Bronchial epithelial cell (primary cell): ENCODE data around the gene GLRX2. TPM values are rescaled to one million over a fixed set of nuclear protein-coding genes. Genes with fewer than 3 reads are reported as not detected.

Experiments used
- DNase-seq: peaks from one replicate; pipeline ENCODE4 v3.0.0-alpha.2; 2010; ENCODE audit warnings: low read depth
- FAIRE-seq: peaks from 2 replicates; lab custom pipeline; 2011; peaks lifted over from hg19 to GRCh38; lab: Jason Lieb, UNC
- H3K27me3 ChIP-seq: 2 replicates; pipeline ENCODE4 v1.5.1; 2011; ENCODE audit warnings: low read length; ENCODE audit not compliant: control insufficient read depth, insufficient read depth
- H3K36me3 ChIP-seq: 2 replicates; pipeline ENCODE4 v1.5.1; 2011; ENCODE audit warnings: low read length; ENCODE audit not compliant: control insufficient read depth, insufficient read depth
- H3K4me3 ChIP-seq: 2 replicates; pipeline ENCODE4 v1.5.1; 2011; ENCODE audit warnings: mild to moderate bottlenecking, low read depth, low read length, control low read depth
- CTCF ChIP-seq: IDR thresholded peaks from 2 replicates; pipeline ENCODE4 v1.5.1; 2011; ENCODE audit warnings: mild to moderate bottlenecking, moderate library complexity, low read length, control low read depth, inconsistent platforms; ENCODE audit not compliant: insufficient read depth, severe bottlenecking
- total RNA-seq: library from RNA; depleted of rRNA; stranded (reverse); fragments of >200 nt; gene quantifications from 2 replicates; pipeline ENCODE4 v1.2.1, GENCODE V29; 2014

The GLRX2 gene
- total RNA-seq, 1 donor from 2014 or later = 5.0 TPM

- H3K4me3 ChIP-seq = peak overlapping the region; percentile 80
- FAIRE-seq = no peak
Observed at GRCh38 chr1:193060938-193061337, 44.3 kb downstream of the GLRX2 start.

DNA sequence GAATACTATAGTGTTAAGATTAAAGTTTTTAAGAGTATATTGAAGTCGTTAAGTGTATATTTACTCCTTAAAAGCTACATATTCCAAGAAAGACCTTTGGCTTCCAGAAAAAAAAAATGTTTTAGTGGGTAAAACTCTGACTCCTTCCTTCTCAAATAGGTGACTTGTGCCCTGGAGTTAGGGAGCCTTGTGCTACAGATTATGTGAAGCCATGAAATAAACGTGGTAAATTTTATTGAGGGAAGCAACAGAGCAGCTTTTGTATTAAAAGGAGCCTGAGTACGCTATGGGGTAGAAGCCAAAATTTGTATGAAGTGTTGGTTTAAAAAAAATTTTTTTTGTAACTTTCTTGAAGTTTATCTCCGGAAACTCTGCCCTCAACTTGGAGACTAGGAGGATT, 44.8 kb downstream of the GLRX2 start:
- peak overlapping the region; percentile 80 for H3K4me3 ChIP-seq
- no peaks in the 10 kb centered on the region for H3K36me3 ChIP-seq
- FAIRE-seq = no peak
- DNase-seq = no peak
- TF ChIP-seq CTCF = no peak
- H3K27me3 ChIP-seq = no peaks in the 10 kb centered on the region

More at GRCh38 chr1:193060938-193061337, 44.3 kb downstream of the GLRX2 start:
- no peak for DNase-seq
- H3K36me3 ChIP-seq = no peaks in the 10 kb centered on the region
- TF ChIP-seq CTCF = no peak
- H3K27me3 ChIP-seq = no peaks in the 10 kb centered on the region

GRCh38 chr1:193060115-193060403, 45.2 kb downstream of the GLRX2 start:
- no peaks in the 10 kb centered on the region for H3K36me3 ChIP-seq
- H3K27me3 ChIP-seq = no peaks in the 10 kb centered on the region
- FAIRE-seq (no peak), DNase-seq (no peak)
- peak overlapping the region; percentile 80 for H3K4me3 ChIP-seq
- TF ChIP-seq CTCF = no peak

DNA sequence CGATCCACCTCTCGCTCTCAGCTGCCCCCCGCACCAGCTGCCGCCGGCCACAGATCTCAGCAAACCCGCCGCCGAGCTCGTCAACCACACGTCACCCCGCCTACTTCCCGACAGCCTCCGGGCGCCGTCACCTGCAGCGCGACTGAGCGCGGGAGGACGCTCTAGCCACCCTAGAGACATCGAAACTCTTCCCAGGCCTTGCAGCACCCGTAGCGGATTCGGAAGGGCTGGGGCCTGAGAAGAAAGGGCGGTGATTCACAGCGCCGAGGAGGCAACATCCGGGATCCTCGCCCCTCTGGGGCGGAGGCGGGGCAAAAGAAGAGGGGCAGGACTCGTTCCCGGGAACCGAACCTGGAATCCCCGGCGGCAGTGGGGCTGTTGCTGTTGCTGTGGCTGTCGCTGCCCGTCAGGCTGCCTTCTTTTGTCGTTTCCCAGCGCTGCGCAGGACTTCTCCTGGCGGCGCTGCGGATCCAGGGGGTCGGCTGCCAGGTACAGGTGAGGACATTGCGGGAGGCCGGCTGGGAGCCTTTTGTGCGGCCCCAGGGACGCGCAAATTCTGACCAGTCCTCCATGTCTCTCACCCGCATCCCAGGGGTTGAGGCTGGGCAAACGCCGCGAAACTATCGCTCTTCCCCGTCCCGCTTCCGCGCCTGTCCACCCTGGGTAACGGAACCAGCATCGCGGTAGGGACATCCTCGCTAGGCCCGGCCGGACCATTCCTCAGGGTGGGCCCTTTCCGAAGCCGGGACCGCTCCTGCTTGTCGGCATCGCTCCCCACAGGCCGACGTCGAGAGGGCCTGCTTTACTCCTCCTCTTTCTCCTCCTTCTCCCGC, 45.7 kb downstream of the GLRX2 start, which contains the start of the genes RO60 and UCHL5:
RO60 (plus strand) TSS at position 331 of the 833 bp plus-strand sequence. CDS start 9,443 bp downstream, outside the sequence.
UCHL5 (minus strand) TSS at position 79 of the 833 bp plus-strand sequence. CDS start 100 bp downstream, outside the sequence.
- H3K27me3 ChIP-seq = no peaks in the 10 kb centered on the region
- H3K36me3 ChIP-seq = no peaks in the 10 kb centered on the region
- peak; percentile 97 for DNase-seq
- peak within 1 kb of the TSS; percentile 80 for H3K4me3 ChIP-seq
- no peak for FAIRE-seq
- TF ChIP-seq CTCF = peak; percentile 21

GRCh38 chr1:193058529-193059281, 46.5 kb downstream of the GLRX2 start:
- Histone ChIP-seq H3K4me3 (peak overlapping the region; percentile 80), H3K36me3 (no peaks in the 10 kb centered on the region), H3K27me3 (no peaks in the 10 kb centered on the region)
- DNase-seq (peak; percentile 53), FAIRE-seq (no peak)
- no peak for TF ChIP-seq CTCF
